GM18858 (cell line): Measurements from ENCODE around the gene OGDH.
"Not testable (repeated sequence)": the region's sequence is repeated elsewhere in the genome, so short reads cannot be mapped to it uniquely, and the experiment has no call there.

ENCODE experiments used
- ATAC-seq: cut with Tn5 transposase; IDR thresholded peaks from one replicate; pipeline ENCODE4 v1.9.1; 2021; ENCODE audit not compliant: unreplicated experiment

OGDH gene

DNA sequence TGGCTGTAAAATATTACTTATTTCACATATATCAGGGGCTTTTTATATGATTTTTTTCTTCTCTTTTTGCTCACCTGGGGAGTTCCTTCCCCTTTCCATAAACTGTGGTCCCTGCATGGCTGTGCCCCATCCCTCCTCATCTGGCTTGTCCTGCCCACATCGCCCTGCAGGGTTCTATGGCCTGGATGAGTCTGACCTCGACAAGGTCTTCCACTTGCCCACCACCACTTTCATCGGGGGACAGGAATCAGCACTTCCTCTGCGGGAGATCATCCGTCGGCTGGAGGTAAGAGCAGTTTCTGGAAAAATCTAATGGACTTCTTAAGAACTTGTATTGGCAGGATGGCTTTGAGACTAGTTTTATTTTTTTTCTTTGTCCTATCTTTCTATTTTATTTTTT, 60.1 kb downstream of the OGDH start:
- no peak for ATAC-seq

DNA sequence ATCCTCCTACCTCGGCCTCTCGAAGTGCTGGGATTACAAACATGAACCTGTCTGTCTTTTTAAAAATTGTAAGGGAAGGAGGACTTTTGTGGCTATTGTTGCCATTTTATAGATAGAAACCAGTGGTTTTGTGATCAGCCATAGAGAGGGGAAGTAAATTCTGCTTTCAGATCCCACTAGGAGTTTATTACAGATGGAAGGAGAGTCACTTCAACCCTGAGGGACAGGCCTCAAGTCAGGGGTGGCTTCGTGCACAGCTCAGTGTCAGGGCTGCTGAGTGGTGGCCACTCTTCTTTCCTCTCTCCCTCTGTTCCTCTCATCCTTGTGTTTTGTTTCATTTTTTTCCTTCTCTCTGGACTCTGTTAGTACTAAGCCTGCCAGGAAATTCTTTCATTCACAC, 60.8 kb downstream of the OGDH start:
- no peak for ATAC-seq

DNA sequence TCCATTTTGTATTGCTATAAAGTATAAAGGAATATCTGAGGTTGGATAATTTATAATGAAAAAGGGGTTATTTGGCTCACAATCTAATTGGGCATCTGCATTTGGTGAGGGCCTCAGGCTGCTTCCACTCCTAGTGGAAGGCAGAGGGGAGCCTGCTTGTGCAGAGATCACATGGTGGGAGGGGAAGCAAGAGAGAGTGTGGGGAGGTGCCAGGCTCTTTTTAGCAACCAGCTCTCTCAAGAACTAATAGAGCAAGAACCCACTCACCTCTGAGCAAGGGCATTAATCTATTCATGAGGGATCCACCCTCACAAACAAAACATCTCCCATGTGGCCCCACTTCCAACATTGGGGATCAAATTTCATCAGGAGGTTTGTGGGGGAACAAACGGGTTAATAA, 64.6 kb downstream of the OGDH start:
- ATAC-seq = no peak

DNA sequence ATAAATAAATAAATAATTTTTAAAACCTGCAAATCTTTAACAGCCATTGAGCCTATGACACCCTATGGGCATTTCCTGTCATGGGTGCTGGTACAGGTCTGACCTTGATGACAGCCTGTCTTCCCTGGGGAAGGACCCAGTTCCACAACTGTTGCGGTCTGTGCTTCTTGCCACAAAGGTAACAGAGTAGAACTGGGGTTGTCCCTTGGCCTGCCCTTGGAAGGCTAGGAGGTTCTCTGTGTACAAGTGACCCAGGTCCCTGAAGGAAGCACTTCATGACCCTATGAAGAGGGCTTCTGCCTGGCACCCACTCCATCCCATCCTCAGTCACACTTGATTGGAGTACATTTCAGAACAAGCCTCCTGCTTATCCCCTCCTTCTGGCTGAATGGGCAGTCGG, 66.9 kb downstream of the OGDH start:
- no peak for ATAC-seq

DNA sequence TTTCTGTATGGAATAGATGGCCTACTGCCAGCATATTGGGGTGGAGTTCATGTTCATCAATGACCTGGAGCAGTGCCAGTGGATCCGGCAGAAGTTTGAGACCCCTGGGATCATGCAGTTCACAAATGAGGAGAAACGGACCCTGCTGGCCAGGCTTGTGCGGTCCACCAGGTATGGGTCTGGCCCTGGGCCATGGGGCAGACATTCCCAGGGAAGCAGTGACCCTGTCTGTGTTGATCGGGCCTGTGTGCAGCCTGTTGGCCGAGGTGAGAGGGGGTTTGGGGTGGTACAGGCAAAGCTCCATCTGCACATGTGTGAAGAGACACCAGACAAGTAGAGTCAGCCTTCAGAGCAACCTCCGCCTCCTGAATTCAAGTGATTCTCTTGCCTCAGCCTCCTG, 67.3 kb downstream of the OGDH start:
- ATAC-seq = no peak

DNA sequence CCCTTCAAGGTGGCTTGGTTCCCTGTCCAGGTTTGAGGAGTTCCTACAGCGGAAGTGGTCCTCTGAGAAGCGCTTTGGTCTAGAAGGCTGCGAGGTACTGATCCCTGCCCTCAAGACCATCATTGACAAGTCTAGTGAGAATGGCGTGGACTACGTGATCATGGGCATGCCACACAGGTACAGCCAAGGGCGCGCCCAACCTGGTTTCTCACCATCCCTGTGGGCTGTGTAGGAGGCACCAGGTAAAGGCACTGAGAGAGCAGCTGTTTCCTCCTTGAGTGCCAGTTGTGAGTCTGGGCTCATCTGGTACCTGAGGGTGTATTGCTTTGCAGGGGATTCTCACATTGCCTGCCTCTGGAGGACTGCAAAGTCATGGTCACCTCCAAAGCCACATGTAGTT, 68.0 kb downstream of the OGDH start:
- ATAC-seq = no peak

DNA sequence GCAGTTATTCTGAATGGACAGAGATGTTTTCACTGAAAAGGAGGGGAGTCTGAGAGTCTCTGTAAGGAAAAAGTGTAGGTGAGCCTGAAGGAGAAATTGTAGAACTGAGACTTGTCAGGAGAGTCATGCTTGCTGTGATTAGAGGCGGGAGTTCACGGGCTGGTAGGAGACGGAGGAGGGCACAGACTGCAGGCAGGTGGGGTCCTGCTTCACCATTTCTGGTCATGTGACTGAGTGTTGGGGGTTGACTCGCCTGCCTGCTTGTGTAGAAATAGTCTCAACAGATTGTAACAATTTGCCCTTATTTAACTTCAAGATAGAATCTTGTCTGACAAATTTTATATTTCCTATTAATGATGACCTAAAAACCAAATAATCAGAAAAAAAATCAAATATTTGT, 70.3 kb downstream of the OGDH start:
- ATAC-seq = no peak

DNA sequence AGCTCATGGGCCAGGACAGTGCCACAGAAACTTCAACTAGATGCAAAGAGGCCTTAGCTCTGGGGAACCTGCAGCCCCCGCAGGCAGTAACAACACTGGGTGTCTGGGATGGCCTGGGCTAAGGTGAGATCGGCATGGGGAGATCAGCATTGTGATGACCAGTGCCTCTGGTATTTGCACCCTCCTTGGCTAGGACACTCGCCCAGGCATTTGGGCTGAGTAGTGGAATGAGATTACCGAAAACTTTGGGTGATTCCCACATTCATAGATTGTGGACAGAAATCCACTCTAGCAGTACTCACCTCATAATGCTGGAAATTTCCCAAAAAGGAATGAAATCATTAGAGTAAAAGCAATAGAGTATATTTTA, 71.7 kb downstream of the OGDH start:
- no peak for ATAC-seq

DNA sequence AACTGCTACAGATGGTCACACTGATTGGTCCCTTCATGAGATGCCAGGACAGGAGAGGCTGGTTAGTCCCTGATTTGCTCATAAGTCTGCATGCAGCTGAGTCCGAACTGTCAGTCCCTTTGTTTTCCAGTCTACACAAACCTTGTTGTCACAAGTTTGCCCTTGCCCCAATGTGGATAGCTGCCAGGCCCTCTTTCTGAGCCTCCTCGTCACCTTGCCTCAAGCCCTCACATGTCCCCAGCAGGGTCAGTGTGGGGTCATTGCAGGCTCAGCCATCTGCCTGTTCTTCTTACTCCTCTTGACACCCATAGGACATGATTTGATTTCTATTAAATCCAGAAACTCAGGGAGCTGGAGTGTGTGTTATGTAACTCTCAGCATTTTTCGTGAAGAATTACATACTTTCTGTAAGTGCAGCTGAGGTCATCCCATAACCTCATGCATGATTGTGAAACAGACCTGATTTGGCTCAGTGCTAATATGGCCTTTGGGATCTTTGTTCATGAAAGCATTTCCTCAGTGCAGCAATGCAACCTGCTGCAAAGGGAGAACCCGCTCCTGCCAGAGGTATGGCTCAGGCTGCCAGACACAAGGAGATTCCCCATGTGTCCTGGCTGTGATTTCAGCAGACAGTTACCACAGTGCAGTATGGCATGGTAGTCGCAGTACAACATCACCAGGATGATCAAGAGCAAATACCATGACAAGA, 72.2 kb downstream of the OGDH start:
- no peak for ATAC-seq

DNA sequence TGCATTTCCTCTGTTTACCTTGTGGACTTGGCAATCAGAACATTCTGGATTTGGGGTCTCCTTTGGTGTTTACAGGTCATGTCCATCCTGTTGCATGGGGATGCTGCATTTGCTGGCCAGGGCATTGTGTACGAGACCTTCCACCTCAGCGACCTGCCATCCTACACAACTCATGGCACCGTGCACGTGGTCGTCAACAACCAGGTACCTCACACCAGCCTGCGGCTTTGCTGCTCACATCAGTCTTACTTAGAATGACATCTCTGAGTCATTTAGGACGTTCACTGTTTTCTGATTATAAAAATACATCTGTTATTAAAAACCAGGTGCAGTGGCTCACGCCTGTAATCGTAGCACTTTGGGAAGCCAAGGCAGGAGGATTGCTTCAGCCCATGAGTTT, 75.2 kb downstream of the OGDH start:
- ATAC-seq = no peak

DNA sequence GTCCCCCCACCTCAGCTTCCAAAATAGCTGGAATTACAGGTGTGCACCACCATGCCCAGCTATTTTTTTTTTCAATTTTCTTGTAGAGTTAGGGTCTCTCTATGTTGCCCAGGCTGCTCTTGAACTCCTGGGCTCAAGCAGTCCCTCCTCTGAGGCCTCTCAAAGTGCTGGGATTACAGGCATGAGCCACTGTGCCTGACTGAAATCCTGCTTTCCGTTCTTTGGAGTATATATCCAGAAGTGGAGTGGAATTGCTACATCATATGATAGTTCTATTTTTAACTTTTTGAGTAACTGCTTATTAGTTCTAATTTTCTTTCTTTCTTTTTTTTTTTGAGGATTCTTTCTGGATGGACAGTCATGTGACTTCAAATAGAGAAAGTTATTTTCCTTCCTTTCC, 79.3 kb downstream of the OGDH start:
- no peak for ATAC-seq

DNA sequence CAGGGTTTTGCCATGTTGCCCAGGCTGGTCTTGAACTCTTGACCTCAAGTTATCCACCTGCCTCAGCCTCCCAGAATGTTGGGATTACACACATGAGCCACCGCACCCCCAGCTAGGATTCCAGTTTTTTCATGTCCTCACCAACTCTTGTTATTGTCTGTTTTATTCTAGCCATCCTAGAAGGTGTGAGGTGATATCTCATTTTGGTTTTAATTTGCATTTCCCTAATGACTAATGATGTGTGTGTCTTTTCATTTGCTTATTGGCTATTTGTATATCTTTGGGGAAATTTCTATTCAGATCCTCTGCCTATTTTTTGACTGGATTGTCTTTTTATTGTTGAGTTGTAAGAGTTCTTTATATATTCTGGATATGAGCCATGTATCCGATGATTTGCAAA, 83.0 kb downstream of the OGDH start:
- ATAC-seq = no peak

DNA sequence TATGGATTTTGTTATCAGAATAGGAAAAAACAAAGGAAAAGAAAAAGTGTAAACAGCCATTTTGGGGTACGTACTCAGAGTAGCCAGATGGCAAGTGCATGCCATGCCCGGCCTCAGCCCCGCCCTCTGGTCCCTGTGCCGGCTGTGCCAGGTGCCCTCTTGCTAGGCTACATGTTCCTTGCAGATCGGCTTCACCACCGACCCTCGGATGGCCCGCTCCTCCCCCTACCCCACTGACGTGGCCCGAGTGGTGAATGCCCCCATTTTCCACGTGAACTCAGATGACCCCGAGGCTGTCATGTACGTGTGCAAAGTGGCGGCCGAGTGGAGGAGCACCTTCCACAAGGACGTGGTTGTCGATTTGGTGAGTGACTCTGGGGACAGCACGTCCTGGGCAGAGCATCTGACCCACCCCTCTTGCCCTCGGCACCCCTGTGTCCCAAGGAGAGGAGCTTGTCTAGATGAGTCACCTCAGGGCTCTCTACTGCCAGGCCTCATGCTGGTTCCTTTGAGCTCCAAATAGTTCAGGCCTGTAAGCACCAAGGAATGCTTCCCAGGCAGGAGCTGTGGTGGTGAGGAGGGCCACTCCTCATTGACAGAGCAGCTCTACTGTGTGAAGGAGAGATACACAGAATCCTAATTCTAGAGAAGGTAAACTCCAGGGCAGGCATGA, 87.3 kb downstream of the OGDH start:
- no peak for ATAC-seq

DNA sequence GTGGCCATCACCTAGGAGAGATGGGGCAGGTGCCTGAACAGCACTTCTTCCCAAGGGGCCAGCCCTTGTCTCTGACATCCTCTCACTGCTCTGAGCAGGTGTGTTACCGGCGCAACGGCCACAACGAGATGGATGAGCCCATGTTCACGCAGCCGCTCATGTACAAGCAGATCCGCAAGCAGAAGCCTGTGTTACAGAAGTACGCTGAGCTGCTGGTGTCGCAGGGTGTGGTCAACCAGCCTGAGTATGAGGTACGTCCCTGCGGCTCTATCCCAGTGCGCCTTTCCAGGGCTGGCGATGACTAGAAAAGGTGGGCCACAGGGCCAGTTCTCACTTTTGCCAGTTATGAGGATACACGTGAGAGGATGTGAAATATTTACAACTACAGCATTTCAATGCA, 87.9 kb downstream of the OGDH start:
- ATAC-seq = no peak

DNA sequence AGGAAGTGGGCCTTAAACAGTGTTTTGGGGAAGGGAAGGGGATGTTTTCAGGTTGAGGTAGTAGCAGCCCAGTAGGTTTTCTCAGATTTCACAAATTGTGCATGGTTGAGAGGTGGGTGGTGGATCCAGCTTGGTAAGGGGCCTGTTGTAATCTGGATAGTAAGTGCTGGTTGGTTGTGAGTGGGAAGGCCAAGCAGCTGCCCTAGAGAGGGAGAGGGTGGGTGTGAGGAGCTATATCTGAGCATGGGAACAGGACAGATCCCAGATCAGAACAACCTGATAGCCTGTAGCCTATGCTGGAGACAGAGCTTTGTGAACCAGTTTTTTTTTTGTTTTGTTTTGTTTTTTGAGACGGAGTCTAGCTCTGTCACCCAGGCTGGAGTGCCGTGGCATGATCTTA, 88.3 kb downstream of the OGDH start:
- ATAC-seq = no peak

DNA sequence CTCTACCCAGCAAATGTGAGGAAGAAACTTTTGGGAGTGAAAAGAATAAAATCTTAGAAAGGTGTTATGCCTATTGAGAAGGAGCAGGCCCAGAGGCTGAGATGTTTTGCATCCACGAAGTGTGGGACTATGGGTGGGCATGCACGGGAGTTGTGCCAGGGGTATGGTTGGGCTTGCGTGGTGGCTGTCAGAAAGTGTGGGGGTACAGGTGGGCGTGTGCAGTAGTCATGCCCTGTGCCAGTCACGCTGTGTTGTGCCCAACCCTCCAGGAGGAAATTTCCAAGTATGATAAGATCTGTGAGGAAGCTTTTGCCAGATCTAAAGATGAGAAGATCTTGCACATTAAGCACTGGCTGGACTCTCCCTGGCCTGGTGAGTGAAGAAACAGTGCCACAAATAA, 89.3 kb downstream of the OGDH start:
- no peak for ATAC-seq

DNA sequence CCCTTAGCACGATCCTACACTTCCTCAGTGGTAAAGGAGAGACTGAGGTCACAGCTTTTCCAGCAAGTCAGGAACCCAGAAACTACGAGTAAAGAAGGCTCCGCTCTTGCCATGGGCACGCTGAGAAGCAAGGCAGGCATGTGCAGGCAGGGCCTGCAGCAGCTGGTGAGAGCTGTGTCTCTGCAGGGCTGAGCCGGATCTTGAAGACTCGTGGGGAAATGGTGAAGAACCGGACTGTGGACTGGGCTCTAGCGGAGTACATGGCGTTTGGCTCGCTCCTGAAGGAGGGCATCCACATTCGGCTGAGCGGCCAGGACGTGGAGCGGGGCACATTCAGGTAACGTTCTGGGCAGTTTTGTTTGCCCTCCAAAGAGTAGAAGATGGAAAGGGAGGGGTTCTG, 90.3 kb downstream of the OGDH start:
- ATAC-seq = no peak

DNA sequence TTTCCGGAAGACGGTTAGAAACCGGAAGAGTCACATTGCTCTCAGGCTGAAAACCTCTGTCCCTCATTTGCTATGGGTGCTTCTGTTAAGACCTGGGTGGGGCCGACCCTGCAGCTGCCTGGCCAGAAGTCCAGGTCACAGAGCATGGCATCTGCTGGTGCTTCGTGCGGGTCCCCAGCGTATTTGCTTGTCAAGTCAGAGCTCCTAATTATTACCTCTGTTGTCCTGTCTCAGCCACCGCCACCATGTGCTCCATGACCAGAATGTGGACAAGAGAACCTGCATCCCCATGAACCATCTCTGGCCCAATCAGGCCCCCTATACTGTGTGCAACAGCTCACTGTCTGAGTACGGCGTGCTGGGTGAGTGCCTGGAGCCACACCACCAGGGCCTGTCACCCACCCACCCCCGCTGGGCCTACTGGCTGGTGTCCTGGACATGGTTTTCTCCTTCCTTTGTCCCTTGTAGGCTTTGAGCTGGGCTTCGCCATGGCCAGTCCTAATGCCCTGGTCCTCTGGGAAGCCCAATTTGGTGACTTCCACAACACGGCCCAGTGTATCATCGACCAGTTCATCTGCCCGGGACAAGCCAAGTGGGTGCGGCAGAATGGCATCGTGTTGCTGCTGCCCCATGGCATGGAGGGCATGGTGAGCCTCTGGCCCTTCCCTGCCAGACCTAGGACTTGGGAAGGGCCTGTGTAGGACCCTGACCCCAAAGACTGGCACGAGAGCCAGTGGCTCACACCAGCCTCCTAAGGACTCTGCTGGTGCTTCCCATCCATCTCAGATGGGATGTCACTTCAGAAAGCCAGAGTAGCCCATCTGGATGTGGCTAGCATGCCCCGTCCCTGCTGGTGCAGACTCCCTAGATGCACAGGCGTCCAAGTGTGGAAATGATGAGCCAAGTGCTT, 91.0 kb downstream of the OGDH start:
- no peak for ATAC-seq

DNA sequence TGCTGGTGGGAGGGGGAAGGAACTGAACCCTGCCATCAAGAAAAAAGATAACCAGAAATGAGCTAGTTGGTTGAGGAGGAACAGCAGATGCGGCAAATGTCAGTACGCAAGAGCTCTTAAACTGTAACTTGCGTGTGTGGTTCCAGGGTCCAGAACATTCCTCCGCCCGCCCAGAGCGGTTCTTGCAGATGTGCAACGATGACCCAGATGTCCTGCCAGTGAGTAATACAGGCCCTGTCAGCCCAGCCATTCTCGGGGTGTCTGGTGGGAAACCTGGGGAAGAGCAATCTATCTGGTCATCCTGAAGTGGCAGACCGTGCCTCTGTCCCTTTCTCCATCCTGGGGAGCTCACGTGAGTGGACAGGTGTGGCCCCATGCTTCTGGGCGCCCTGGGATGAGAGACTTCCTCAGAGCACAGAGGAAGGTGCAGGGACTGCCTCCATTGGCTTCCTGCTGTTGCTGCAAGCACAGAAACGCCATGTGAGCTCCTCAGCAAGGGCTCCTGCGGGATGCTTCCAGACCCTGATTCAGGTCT, 91.7 kb downstream of the OGDH start:
- ATAC-seq = no peak

DNA sequence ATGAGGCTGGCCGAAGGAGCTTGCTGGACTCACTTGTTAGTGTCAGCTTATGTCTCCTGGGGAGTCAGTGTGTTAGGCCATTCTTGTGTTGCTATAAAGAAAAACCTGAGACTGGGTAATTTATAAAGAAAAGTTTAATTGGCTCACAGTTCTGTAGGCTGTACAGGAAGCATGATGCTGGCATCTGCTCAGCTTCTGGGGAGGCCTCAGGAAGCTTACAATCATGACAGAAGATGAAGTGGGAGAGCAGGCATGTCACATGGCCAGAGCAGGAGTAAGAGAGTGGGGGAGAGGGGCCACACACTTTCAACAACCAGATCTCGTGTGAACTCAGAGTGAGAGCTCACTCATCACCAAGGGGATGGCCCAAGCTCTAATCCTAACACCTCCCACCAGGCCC, 93.2 kb downstream of the OGDH start:
- ATAC-seq = not testable (repeated sequence)

DNA sequence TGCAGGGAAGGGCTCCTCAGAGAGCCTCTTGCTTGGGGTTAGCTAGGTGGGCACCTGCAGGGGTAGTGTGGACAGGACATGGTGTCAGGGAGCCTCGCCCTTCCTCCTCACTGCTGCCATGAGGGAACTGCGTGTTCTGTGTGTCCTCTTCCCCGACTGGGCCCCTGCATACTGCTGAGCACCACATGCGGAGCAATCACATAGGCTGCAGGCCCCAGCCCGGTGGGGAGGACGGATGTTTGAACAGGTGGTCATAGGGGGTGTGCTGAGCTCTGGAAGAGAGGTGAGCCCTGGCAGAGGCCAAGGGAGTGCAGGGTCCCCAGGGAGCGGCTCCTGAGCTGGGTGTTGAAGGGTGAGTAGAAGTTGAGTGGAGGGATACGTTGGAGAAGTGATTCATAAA, 93.9 kb downstream of the OGDH start:
- ATAC-seq = no peak

DNA sequence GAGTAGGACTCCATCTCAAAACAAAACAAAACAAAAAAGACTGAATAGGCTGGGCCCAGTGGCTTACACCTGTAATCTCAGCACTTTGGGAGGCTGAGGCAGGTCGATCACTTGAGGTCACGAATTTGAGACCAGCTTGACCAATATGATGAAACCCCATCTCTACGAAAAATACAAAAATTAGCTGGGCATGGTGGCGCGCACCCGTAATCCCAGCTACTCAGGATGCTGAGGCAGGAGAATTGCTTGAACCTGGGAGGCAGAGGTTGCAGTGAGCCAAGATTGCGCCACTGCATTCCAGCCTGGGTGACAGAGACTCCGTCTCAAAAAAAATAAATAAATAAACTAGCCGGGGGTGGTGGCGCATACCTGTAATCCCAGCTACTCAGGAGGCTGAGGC, 97.0 kb downstream of the OGDH start:
- not testable (repeated sequence) for ATAC-seq
